Measurements from ENCODE around the gene MLLT3.

Gene MLLT3

GRCh38 chr9:20601292-20601691, 21.0 kb downstream of the MLLT3 start:
- TF ChIP-seq EZH2phosphoT487 (IDR thresholded peaks at IDR 0.05; ENCODE audit: borderline replicate concordance) (no peak), CTCF (conservative IDR thresholded peaks at IDR 0.05; ENCODE audit: low read length) (no peak)
- Histone ChIP-seq H3K9me2 (replicated peaks; ENCODE audit: low read depth, low read length) (no peaks in the 10 kb centered on the region), H3K27me3 (ENCODE audit: insufficient read depth, low read length, poor library complexity, severe bottlenecking) (no peaks in the 10 kb centered on the region), H3K36me3 (ENCODE audit: insufficient read depth, low read length) (no peaks in the 10 kb centered on the region), H3K79me2 (ENCODE audit: insufficient read depth, low read length) (peaks cover 98% of the 10 kb centered on the region), H3K9ac (ENCODE audit: low read depth, low read length, poor library complexity, severe bottlenecking) (no peak overlapping the region), H4K20me1 (ENCODE audit: insufficient read depth, low read length, poor library complexity, severe bottlenecking) (peaks cover 66% of the 10 kb centered on the region), H3F3A (ENCODE audit: low read depth) (no peaks in the 10 kb centered on the region), H3K4me1 (ENCODE audit: insufficient read depth, low read length, poor library complexity, severe bottlenecking) (peaks cover 66% of the 10 kb centered on the region), H3K9me3 (ENCODE audit: insufficient read depth, low read depth, low read length) (no peaks in the 10 kb centered on the region), H3K4me3 (ENCODE audit: low read length, poor library complexity, severe bottlenecking) (no peak overlapping the region), H3K4me2 (ENCODE audit: low read depth, low read length, poor library complexity, severe bottlenecking) (no peak overlapping the region), H2AFZ (ENCODE audit: low read length) (no peak overlapping the region)

GRCh38 chr9:20599195-20599594, 23.1 kb downstream of the MLLT3 start:
- Histone ChIP-seq H3K9me3 (ENCODE audit: insufficient read depth, low read depth, low read length) (no peaks in the 10 kb centered on the region), H2AFZ (ENCODE audit: low read length) (no peak overlapping the region), H3K4me2 (ENCODE audit: low read depth, low read length, poor library complexity, severe bottlenecking) (no peak overlapping the region), H3K9ac (ENCODE audit: low read depth, low read length, poor library complexity, severe bottlenecking) (no peak overlapping the region), H3K9me2 (replicated peaks; ENCODE audit: low read depth, low read length) (no peaks in the 10 kb centered on the region), H4K20me1 (ENCODE audit: insufficient read depth, low read length, poor library complexity, severe bottlenecking) (peaks cover 62% of the 10 kb centered on the region), H3K4me3 (ENCODE audit: low read length, poor library complexity, severe bottlenecking) (no peak overlapping the region), H3F3A (ENCODE audit: low read depth) (peaks cover 3% of the 10 kb centered on the region; the same call in 1 of the 2 replicates), H3K36me3 (ENCODE audit: insufficient read depth, low read length) (no peaks in the 10 kb centered on the region), H3K79me2 (ENCODE audit: insufficient read depth, low read length) (peaks cover 98% of the 10 kb centered on the region), H3K27me3 (ENCODE audit: insufficient read depth, low read length, poor library complexity, severe bottlenecking) (no peaks in the 10 kb centered on the region), H3K4me1 (ENCODE audit: insufficient read depth, low read length, poor library complexity, severe bottlenecking) (peaks cover 50% of the 10 kb centered on the region)
- TF ChIP-seq EZH2phosphoT487 (IDR thresholded peaks at IDR 0.05; ENCODE audit: borderline replicate concordance) (no peak), CTCF (conservative IDR thresholded peaks at IDR 0.05; ENCODE audit: low read length) (no peak)

- Histone ChIP-seq H2AFZ (ENCODE audit: low read length) (no peak overlapping the region), H3K9me3 (ENCODE audit: insufficient read depth, low read depth, low read length) (no peaks in the 10 kb centered on the region), H3K4me2 (ENCODE audit: low read depth, low read length, poor library complexity, severe bottlenecking) (peak overlapping the region; percentile 33), H3K79me2 (ENCODE audit: insufficient read depth, low read length) (peaks cover 98% of the 10 kb centered on the region), H3K9me2 (replicated peaks; ENCODE audit: low read depth, low read length) (no peaks in the 10 kb centered on the region), H3K9ac (ENCODE audit: low read depth, low read length, poor library complexity, severe bottlenecking) (no peak overlapping the region), H3K36me3 (ENCODE audit: insufficient read depth, low read length) (no peaks in the 10 kb centered on the region), H4K20me1 (ENCODE audit: insufficient read depth, low read length, poor library complexity, severe bottlenecking) (peaks cover 53% of the 10 kb centered on the region), H3K27me3 (ENCODE audit: insufficient read depth, low read length, poor library complexity, severe bottlenecking) (no peaks in the 10 kb centered on the region), H3K4me1 (ENCODE audit: insufficient read depth, low read length, poor library complexity, severe bottlenecking) (peaks cover 42% of the 10 kb centered on the region), H3K4me3 (ENCODE audit: low read length, poor library complexity, severe bottlenecking) (no peak overlapping the region), H3F3A (ENCODE audit: low read depth) (peaks cover 3% of the 10 kb centered on the region; the same call in 1 of the 2 replicates)
- TF ChIP-seq CTCF (conservative IDR thresholded peaks at IDR 0.05; ENCODE audit: low read length) (no peak), EZH2phosphoT487 (IDR thresholded peaks at IDR 0.05; ENCODE audit: borderline replicate concordance) (no peak)
Observed at GRCh38 chr9:20598367-20598766, 23.9 kb downstream of the MLLT3 start.

Data from Loucy (cell line).